ENCODE data around the gene RXRB.

The RXRB gene

GRCh38 chr6:33185654-33186187, 14.7 kb downstream of the RXRB start:
- Histone ChIP-seq H3K27ac (replicated peaks) (no peak overlapping the region), H3K27me3 (ENCODE audit: insufficient read depth, poor library complexity, severe bottlenecking) (no peaks in the 10 kb centered on the region), H3K4me3 (replicated peaks; ENCODE audit: insufficient read depth, low read length) (no peak overlapping the region)
- TF ChIP-seq REST (IDR thresholded peaks at IDR 0.05; ENCODE audit: insufficient replicate concordance, low read depth) (no peak), GABPA (IDR thresholded peaks at IDR 0.05; ENCODE audit: low read depth) (no peak), SPI1 (IDR thresholded peaks at IDR 0.05; ENCODE audit: borderline replicate concordance, low read depth) (no peak), POLR2AphosphoS5 (IDR thresholded peaks at IDR 0.05; ENCODE audit: low read depth) (no peak), CTCF (IDR thresholded peaks at IDR 0.05; ENCODE audit: insufficient read depth, low read length) (no peak)
- no peak for DNase-seq (ENCODE audit: low read depth in 1 of 2, low spot score in 1 of 2)

GRCh38 chr6:33185190-33185589, 15.3 kb downstream of the RXRB start:
- TF ChIP-seq REST (IDR thresholded peaks at IDR 0.05; ENCODE audit: insufficient replicate concordance, low read depth) (no peak), CTCF (IDR thresholded peaks at IDR 0.05; ENCODE audit: insufficient read depth, low read length) (no peak), POLR2AphosphoS5 (IDR thresholded peaks at IDR 0.05; ENCODE audit: low read depth) (no peak), GABPA (IDR thresholded peaks at IDR 0.05; ENCODE audit: low read depth) (no peak), SPI1 (IDR thresholded peaks at IDR 0.05; ENCODE audit: borderline replicate concordance, low read depth) (no peak)
- no peak overlapping the region for H3K4me3 ChIP-seq (replicated peaks; ENCODE audit: insufficient read depth, low read length)
- H3K27me3 ChIP-seq (ENCODE audit: insufficient read depth, poor library complexity, severe bottlenecking): no peaks in the 10 kb centered on the region
- DNase-seq (ENCODE audit: low read depth in 1 of 2, low spot score in 1 of 2): no peak
- no peak overlapping the region for H3K27ac ChIP-seq (replicated peaks)

GRCh38 chr6:33183071-33183683, 17.3 kb downstream of the RXRB start:
- no peaks in the 10 kb centered on the region for H3K27me3 ChIP-seq (ENCODE audit: insufficient read depth, poor library complexity, severe bottlenecking)
- H3K4me3 ChIP-seq (replicated peaks; ENCODE audit: insufficient read depth, low read length): no peak overlapping the region
- DNase-seq (ENCODE audit: low read depth in 1 of 2, low spot score in 1 of 2): peak in 1 of 2 experiments; percentile 16
- peak overlapping the region; percentile 62 for H3K27ac ChIP-seq (replicated peaks)
- TF ChIP-seq GABPA (IDR thresholded peaks at IDR 0.05; ENCODE audit: low read depth) (peak; percentile 73), REST (IDR thresholded peaks at IDR 0.05; ENCODE audit: insufficient replicate concordance, low read depth) (no peak), CTCF (IDR thresholded peaks at IDR 0.05; ENCODE audit: insufficient read depth, low read length) (no peak), POLR2AphosphoS5 (IDR thresholded peaks at IDR 0.05; ENCODE audit: low read depth) (no peak), SPI1 (IDR thresholded peaks at IDR 0.05; ENCODE audit: borderline replicate concordance, low read depth) (peak; percentile 65; the same call in 1 of the 2 replicates)

Measured in HL-60 (cell line).